ENCODE data around the gene GLP2R.

- TF ChIP-seq EZH2 (IDR thresholded peaks at IDR 0.05; ENCODE audit: insufficient read depth, poor library complexity, severe bottlenecking) (no peak), EZH2phosphoT487 (IDR thresholded peaks at IDR 0.05; ENCODE audit: insufficient read depth, low read depth) (no peak)
These were observed 64.4 kb downstream of the GLP2R start for GRCh38 chr17:9890124-9890523.

All from GM23248 (cell line).